ENCODE results near the gene ESRRG.

DNA sequence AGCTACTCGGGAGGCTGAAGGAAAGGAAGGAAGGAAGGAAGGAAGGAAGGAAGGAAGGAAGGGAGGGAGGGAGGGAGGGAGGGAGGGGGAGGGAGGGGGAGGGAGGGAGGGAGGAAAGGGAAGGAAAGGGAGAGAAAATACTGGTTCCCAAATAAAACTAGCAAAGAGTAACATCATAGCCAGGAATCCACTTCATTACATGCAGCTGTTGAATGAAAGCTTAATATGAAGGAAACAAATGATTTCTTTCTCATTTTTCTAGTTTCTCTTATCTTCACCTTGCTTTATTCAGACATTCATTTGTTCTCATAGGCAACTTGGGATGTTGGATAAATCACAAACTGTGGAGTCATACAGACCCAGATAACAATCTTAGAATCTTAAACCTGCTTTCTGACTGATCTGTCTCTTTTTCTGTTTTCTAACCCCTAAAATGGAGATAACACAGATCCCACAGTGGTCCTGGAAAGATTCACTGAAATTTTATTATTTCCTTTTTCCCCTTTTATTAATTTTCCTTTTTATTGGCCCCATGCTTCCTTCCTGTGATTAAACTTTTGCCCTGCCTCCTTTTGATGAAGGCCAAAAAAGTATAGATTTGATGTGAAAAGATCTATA, 247.5 kb downstream of the ESRRG start:
- TF ChIP-seq BRCA1 (IDR thresholded peaks at IDR 0.05; ENCODE audit: low read depth, low read length) (no peak), SIN3A (conservative IDR thresholded peaks at IDR 0.05 in 1 of 2, IDR thresholded peaks at IDR 0.05 in 1 of 2; ENCODE audit: low read depth in 1 of 2, low read length in 2 of 2) (no peak), TCF12 (IDR thresholded peaks at IDR 0.05; ENCODE audit: low read depth, low read length) (no peak), EZH2 (IDR thresholded peaks at IDR 0.05; ENCODE audit: low read depth, low read length, severe bottlenecking) (no peak), POLR2A (IDR thresholded peaks at IDR 0.05; ENCODE audit: control extremely low read depth in 1 of 2, low read depth in 2 of 2, low read length in 2 of 2) (no peak), SRF (IDR thresholded peaks at IDR 0.05; ENCODE audit: low read depth, low read length) (no peak)
- TF ChIP-seq, protein P1, sequence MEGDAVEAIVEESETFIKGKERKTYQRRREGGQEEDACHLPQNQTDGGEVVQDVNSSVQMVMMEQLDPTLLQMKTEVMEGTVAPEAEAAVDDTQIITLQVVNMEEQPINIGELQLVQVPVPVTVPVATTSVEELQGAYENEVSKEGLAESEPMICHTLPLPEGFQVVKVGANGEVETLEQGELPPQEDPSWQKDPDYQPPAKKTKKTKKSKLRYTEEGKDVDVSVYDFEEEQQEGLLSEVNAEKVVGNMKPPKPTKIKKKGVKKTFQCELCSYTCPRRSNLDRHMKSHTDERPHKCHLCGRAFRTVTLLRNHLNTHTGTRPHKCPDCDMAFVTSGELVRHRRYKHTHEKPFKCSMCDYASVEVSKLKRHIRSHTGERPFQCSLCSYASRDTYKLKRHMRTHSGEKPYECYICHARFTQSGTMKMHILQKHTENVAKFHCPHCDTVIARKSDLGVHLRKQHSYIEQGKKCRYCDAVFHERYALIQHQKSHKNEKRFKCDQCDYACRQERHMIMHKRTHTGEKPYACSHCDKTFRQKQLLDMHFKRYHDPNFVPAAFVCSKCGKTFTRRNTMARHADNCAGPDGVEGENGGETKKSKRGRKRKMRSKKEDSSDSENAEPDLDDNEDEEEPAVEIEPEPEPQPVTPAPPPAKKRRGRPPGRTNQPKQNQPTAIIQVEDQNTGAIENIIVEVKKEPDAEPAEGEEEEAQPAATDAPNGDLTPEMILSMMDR (IDR thresholded peaks at IDR 0.05; ENCODE audit: control extremely low read depth in 1 of 3, insufficient read depth in 1 of 3, low read depth in 1 of 3, low read length in 3 of 3): no peak

All from H1 (cell line).